OCI-LY1 (cell line): ENCODE data around the gene OR52E1.

Source experiments
- EZH2 ChIP-seq: fragments of 200-600 bp; sonication (generic), shearing (Covaris generic); IDR thresholded peaks from 2 replicates; pipeline ENCODE4 v1.8.0; 2017; ENCODE audit warnings: borderline replicate concordance, mixed run types, mild to moderate bottlenecking, antibody characterized with exemption, low read length, moderate library complexity, mixed read lengths
- TF ChIP-seq, protein P1 (sequence below): fragments of 200-600 bp; sonication (generic), shearing (Covaris generic); IDR thresholded peaks from 2 replicates; pipeline ENCODE4 v1.5.1; 2017; ENCODE audit warnings: mild to moderate bottlenecking, antibody characterized with exemption, low read length, moderate library complexity, mixed read lengths

DNA sequence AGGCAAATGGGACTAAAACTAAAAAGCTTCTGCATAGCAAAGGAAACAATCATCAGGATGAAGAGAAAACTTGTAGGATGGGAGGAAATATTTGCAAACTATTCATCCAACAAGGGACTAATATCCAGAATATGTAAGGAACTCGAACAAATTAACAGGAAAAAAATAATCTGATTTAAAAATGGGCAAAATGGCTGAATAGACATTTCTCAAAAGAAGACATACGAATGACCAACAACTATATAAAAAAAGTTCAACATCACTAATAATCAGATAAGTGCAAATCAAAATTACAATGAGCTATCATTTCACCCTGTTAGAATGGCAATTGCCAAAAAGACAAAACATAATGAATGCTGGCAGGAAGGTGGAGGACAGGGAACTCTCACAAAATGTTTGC, 12.0 kb downstream of the OR52E1 start:
- TF ChIP-seq, protein P1, sequence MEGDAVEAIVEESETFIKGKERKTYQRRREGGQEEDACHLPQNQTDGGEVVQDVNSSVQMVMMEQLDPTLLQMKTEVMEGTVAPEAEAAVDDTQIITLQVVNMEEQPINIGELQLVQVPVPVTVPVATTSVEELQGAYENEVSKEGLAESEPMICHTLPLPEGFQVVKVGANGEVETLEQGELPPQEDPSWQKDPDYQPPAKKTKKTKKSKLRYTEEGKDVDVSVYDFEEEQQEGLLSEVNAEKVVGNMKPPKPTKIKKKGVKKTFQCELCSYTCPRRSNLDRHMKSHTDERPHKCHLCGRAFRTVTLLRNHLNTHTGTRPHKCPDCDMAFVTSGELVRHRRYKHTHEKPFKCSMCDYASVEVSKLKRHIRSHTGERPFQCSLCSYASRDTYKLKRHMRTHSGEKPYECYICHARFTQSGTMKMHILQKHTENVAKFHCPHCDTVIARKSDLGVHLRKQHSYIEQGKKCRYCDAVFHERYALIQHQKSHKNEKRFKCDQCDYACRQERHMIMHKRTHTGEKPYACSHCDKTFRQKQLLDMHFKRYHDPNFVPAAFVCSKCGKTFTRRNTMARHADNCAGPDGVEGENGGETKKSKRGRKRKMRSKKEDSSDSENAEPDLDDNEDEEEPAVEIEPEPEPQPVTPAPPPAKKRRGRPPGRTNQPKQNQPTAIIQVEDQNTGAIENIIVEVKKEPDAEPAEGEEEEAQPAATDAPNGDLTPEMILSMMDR: no peak
- TF ChIP-seq EZH2: no peak
